GM21576 (cell line): ENCODE measurements around the gene FNIP2.
"Not testable (repeated sequence)": the region's sequence is repeated elsewhere in the genome, so short reads cannot be mapped to it uniquely, and the experiment has no call there.

Experiments used
- ATAC-seq: cut with Tn5 transposase; IDR thresholded peaks from one replicate; pipeline ENCODE4 v1.9.1; 2021; ENCODE audit warnings: mild to moderate bottlenecking, moderate library complexity; ENCODE audit not compliant: unreplicated experiment

Gene FNIP2

GRCh38 chr4:158768555-158769174, at the start of gene FNIP2:
Gene FNIP2 (plus strand): TSS chr4:158769026. CDS start chr4:158769213, 187 bp downstream.
- peak; percentile 74 for ATAC-seq

GRCh38 chr4:158721680-158722079, 47.1 kb upstream of the FNIP2 start:
- no peak for ATAC-seq

- ATAC-seq, result peak; percentile 19
Measured at GRCh38 chr4:158722291-158722916, 46.4 kb upstream of the FNIP2 start.

- ATAC-seq, result peak; percentile 98
Measured at GRCh38 chr4:158722917-158723793, 45.7 kb upstream of the FNIP2 start, which contains the start of gene PPID. Gene PPID (minus strand): TSS chr4:158723396. CDS start chr4:158723288, 108 bp downstream.

GRCh38 chr4:158724637-158725036, 44.2 kb upstream of the FNIP2 start:
- no peak for ATAC-seq

- ATAC-seq, result no peak
Measured at GRCh38 chr4:158726633-158727032, 42.2 kb upstream of the FNIP2 start.

GRCh38 chr4:158728236-158728635, 40.6 kb upstream of the FNIP2 start:
- no peak for ATAC-seq

- ATAC-seq, result peak; percentile 87
Measured at GRCh38 chr4:158729716-158730559, 38.9 kb upstream of the FNIP2 start.

- no peak for ATAC-seq
Measured at GRCh38 chr4:158738866-158739265, 30.0 kb upstream of the FNIP2 start.

GRCh38 chr4:158739600-158739999, 29.2 kb upstream of the FNIP2 start:
- no peak for ATAC-seq

- no peak for ATAC-seq
Measured at GRCh38 chr4:158741326-158742021, 27.4 kb upstream of the FNIP2 start.

GRCh38 chr4:158746537-158746936, 22.3 kb upstream of the FNIP2 start:
- not testable (repeated sequence) for ATAC-seq

GRCh38 chr4:158750379-158750778, 18.4 kb upstream of the FNIP2 start:
- no peak for ATAC-seq

GRCh38 chr4:158754385-158755180, 14.2 kb upstream of the FNIP2 start:
- no peak for ATAC-seq

GRCh38 chr4:158755819-158756218, 13.0 kb upstream of the FNIP2 start:
- not testable (repeated sequence) for ATAC-seq

- no peak for ATAC-seq
Measured at GRCh38 chr4:158756588-158756987, 12.2 kb upstream of the FNIP2 start.

- ATAC-seq, result no peak
Measured at GRCh38 chr4:158758142-158758541, 10.7 kb upstream of the FNIP2 start.

GRCh38 chr4:158758703-158759102, 10.1 kb upstream of the FNIP2 start:
- no peak for ATAC-seq

- not testable (repeated sequence) for ATAC-seq
Measured at GRCh38 chr4:158759539-158759938, 9.3 kb upstream of the FNIP2 start.
